SK-N-SH treated with all-trans-retinoic acid at 6 μM for 48 hours (cell line): ENCODE measurements around the gene ATL1.

Source experiments
- ARNTL ChIP-seq: fragments of 450-650 bp; formaldehyde crosslinking; IDR thresholded peaks from 2 replicates; pipeline ENCODE4 v1.5.0; 2020; ENCODE audit warnings: low read depth, mild to moderate bottlenecking, moderate library complexity, borderline replicate concordance
- BACH2 ChIP-seq: fragments of 250-450 bp; sonication (Bioruptor Pico); IDR thresholded peaks from 2 replicates; pipeline ENCODE4 v1.9.0; 2021; ENCODE audit warnings: mild to moderate bottlenecking, borderline replicate concordance
- CSDC2 ChIP-seq: fragments of 250-450 bp; sonication (Bioruptor Pico); IDR thresholded peaks from 2 replicates; pipeline ENCODE4 v1.5.0; 2020; ENCODE audit warnings: mild to moderate bottlenecking, moderate library complexity
- RARB ChIP-seq: fragments of 250-450 bp; sonication (Bioruptor Pico); IDR thresholded peaks from 2 replicates; pipeline ENCODE4 v1.8.0; 2021; ENCODE audit warnings: mild to moderate bottlenecking, moderate library complexity
- ZNF70 ChIP-seq: fragments of 450-650 bp; formaldehyde crosslinking; IDR thresholded peaks from 2 replicates; pipeline ENCODE4 v1.5.0; 2020; ENCODE audit warnings: mild to moderate bottlenecking, moderate library complexity
- TF ChIP-seq, protein P1 (sequence below): fragments of 250-450 bp; sonication (Bioruptor Pico); IDR thresholded peaks from 2 replicates; pipeline ENCODE4 v1.5.1; 2021; ENCODE audit warnings: mild to moderate bottlenecking, moderate library complexity
- TF ChIP-seq, protein P2 (sequence below): fragments of 250-450 bp; sonication (Bioruptor Pico); IDR thresholded peaks from 2 replicates; pipeline ENCODE4 v1.5.0; 2020; ENCODE audit warnings: mild to moderate bottlenecking, moderate library complexity

DNA sequence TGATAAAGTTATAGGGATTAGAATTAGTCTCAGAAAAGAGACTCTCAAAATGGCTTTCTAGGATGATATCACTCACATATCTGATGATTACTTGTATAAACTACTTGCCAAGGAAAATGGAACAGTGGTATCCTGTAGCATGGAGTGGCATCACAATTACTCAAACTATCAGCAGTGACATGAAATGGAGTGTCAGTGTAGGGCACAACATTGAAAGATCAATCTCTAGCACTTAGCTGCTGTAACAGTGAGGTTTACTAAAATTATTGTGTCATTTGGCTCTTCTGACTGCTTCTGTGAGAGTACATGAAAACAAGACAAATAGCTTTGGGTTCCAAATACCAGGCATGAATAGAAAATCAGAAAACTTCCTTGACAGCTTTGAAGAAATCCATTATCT lies 20.9 kb upstream of the ATL1 start:
- TF ChIP-seq, protein P1, sequence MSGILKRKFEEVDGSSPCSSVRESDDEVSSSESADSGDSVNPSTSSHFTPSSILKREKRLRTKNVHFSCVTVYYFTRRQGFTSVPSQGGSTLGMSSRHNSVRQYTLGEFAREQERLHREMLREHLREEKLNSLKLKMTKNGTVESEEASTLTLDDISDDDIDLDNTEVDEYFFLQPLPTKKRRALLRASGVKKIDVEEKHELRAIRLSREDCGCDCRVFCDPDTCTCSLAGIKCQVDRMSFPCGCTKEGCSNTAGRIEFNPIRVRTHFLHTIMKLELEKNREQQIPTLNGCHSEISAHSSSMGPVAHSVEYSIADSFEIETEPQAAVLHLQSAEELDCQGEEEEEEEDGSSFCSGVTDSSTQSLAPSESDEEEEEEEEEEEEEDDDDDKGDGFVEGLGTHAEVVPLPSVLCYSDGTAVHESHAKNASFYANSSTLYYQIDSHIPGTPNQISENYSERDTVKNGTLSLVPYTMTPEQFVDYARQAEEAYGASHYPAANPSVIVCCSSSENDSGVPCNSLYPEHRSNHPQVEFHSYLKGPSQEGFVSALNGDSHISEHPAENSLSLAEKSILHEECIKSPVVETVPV: no peak
- no peak for TF ChIP-seq CSDC2
- TF ChIP-seq, protein P2, sequence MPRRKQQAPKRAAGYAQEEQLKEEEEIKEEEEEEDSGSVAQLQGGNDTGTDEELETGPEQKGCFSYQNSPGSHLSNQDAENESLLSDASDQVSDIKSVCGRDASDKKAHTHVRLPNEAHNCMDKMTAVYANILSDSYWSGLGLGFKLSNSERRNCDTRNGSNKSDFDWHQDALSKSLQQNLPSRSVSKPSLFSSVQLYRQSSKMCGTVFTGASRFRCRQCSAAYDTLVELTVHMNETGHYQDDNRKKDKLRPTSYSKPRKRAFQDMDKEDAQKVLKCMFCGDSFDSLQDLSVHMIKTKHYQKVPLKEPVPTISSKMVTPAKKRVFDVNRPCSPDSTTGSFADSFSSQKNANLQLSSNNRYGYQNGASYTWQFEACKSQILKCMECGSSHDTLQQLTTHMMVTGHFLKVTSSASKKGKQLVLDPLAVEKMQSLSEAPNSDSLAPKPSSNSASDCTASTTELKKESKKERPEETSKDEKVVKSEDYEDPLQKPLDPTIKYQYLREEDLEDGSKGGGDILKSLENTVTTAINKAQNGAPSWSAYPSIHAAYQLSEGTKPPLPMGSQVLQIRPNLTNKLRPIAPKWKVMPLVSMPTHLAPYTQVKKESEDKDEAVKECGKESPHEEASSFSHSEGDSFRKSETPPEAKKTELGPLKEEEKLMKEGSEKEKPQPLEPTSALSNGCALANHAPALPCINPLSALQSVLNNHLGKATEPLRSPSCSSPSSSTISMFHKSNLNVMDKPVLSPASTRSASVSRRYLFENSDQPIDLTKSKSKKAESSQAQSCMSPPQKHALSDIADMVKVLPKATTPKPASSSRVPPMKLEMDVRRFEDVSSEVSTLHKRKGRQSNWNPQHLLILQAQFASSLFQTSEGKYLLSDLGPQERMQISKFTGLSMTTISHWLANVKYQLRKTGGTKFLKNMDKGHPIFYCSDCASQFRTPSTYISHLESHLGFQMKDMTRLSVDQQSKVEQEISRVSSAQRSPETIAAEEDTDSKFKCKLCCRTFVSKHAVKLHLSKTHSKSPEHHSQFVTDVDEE (CRISPR knock-in tag): no peak
- TF ChIP-seq RARB (CRISPR knock-in tag): no peak
- TF ChIP-seq BACH2 (CRISPR knock-in tag): no peak
- no peak for TF ChIP-seq ZNF70
- no peak for TF ChIP-seq ARNTL (CRISPR knock-in tag)
